ENCODE results near the gene COL26A1.
A peak's percentile ranks its signal among the peaks of the same experiment; 100 is the strongest.
"Not testable (repeated sequence)": the region's sequence is repeated elsewhere in the genome, so short reads cannot be mapped to it uniquely, and the experiment has no call there.

The COL26A1 gene

GRCh38 chr7:101502466-101503098 is 139.9 kb downstream of the COL26A1 start:
- no peak for DNase-seq

GRCh38 chr7:101505510-101505909 is 142.8 kb downstream of the COL26A1 start:
- DNase-seq = not testable (repeated sequence)

- DNase-seq = no peak
These were observed 143.9 kb downstream of the COL26A1 start for GRCh38 chr7:101506531-101506930.

GRCh38 chr7:101507327-101507726 is 144.7 kb downstream of the COL26A1 start:
- no peak for DNase-seq

GRCh38 chr7:101507791-101508252 is 145.1 kb downstream of the COL26A1 start:
- peak; percentile 84 for DNase-seq

- no peak for DNase-seq
These were observed 147.6 kb downstream of the COL26A1 start for GRCh38 chr7:101510297-101510696.

GRCh38 chr7:101511965-101512364 is 149.3 kb downstream of the COL26A1 start:
- no peak for DNase-seq

GRCh38 chr7:101516851-101517250 is 154.2 kb downstream of the COL26A1 start:
- no peak for DNase-seq

- DNase-seq = no peak
These were observed 154.6 kb downstream of the COL26A1 start for GRCh38 chr7:101517304-101517703.

GRCh38 chr7:101518336-101518735 is 155.7 kb downstream of the COL26A1 start:
- DNase-seq = no peak

GRCh38 chr7:101519324-101520023 is 156.8 kb downstream of the COL26A1 start:
- DNase-seq = no peak

GRCh38 chr7:101521430-101521925 is 158.8 kb downstream of the COL26A1 start:
- no peak for DNase-seq

GRCh38 chr7:101522021-101522420 is 159.3 kb downstream of the COL26A1 start:
- DNase-seq = no peak

- no peak for DNase-seq
These were observed 165.4 kb downstream of the COL26A1 start for GRCh38 chr7:101527844-101528667.

GRCh38 chr7:101529560-101529959 is 166.9 kb downstream of the COL26A1 start:
- no peak for DNase-seq

GRCh38 chr7:101531726-101532357 is 169.2 kb downstream of the COL26A1 start:
- peak; percentile 93 for DNase-seq

- DNase-seq = no peak
These were observed 169.9 kb downstream of the COL26A1 start for GRCh38 chr7:101532400-101533102.

GRCh38 chr7:101533103-101533465 is 170.4 kb downstream of the COL26A1 start:
- no peak for DNase-seq

- no peak for DNase-seq
These were observed 171.5 kb downstream of the COL26A1 start for GRCh38 chr7:101534015-101534803.

GRCh38 chr7:101534873-101535272 is 172.2 kb downstream of the COL26A1 start:
- DNase-seq = no peak

- DNase-seq = no peak
These were observed 172.7 kb downstream of the COL26A1 start for GRCh38 chr7:101535351-101535751.

GRCh38 chr7:101536232-101536631 is 173.6 kb downstream of the COL26A1 start:
- no peak for DNase-seq

Measured in NCI-H2227 treated with DMSO at 0.1 percent for 48 hours (cell line).